CD4-positive, alpha-beta T cell treated with Interleukin-6 at 100 ng/mL for 8 hours (primary cell): ENCODE data around the gene NADK2.
"Not testable (repeated sequence)": the region's sequence is repeated elsewhere in the genome, so short reads cannot be mapped to it uniquely, and the experiment has no call there.

Experiments used
- DNase-seq: peaks from one replicate; pipeline ENCODE4 v3.0.0-alpha.2; 2020; ENCODE audit warnings: mixed read lengths, low spot score

NADK2 gene

GRCh38 chr5:36206913-36207312, 34.8 kb downstream of the NADK2 start:
- no peak for DNase-seq

GRCh38 chr5:36205329-36205728, 36.4 kb downstream of the NADK2 start:
- no peak for DNase-seq

- DNase-seq = no peak
Observed at GRCh38 chr5:36202521-36202961, 39.2 kb downstream of the NADK2 start.

- no peak for DNase-seq
Observed at GRCh38 chr5:36200513-36200912, 41.2 kb downstream of the NADK2 start.

GRCh38 chr5:36199620-36200019, 42.1 kb downstream of the NADK2 start:
- DNase-seq = no peak

GRCh38 chr5:36198783-36199182, 42.9 kb downstream of the NADK2 start:
- not testable (repeated sequence) for DNase-seq

GRCh38 chr5:36198281-36198680, 43.4 kb downstream of the NADK2 start:
- DNase-seq = no peak

GRCh38 chr5:36193746-36194145, 48.0 kb downstream of the NADK2 start:
- no peak for DNase-seq

GRCh38 chr5:36184408-36184807, 57.3 kb downstream of the NADK2 start:
- DNase-seq = not testable (repeated sequence)

GRCh38 chr5:36181774-36182173, 60.0 kb downstream of the NADK2 start:
- DNase-seq = no peak

GRCh38 chr5:36180556-36181350, 61.0 kb downstream of the NADK2 start:
- no peak for DNase-seq

GRCh38 chr5:36179950-36180349, 61.8 kb downstream of the NADK2 start:
- no peak for DNase-seq

- DNase-seq = no peak
Observed at GRCh38 chr5:36178524-36178890, 63.2 kb downstream of the NADK2 start.

- DNase-seq = no peak
Observed at GRCh38 chr5:36177715-36178523, 63.8 kb downstream of the NADK2 start.

- DNase-seq = no peak
Observed at GRCh38 chr5:36177154-36177553, 64.6 kb downstream of the NADK2 start.

- no peak for DNase-seq
Observed at GRCh38 chr5:36175043-36175442, 66.7 kb downstream of the NADK2 start.

GRCh38 chr5:36174119-36174518, 67.6 kb downstream of the NADK2 start:
- DNase-seq = no peak

- no peak for DNase-seq
Observed at GRCh38 chr5:36173426-36173825, 68.3 kb downstream of the NADK2 start.

- no peak for DNase-seq
Observed at GRCh38 chr5:36172599-36172998, 69.1 kb downstream of the NADK2 start.

GRCh38 chr5:36170832-36171424, 70.8 kb downstream of the NADK2 start:
- no peak for DNase-seq

GRCh38 chr5:36168737-36169136, 73.0 kb downstream of the NADK2 start:
- no peak for DNase-seq

- no peak for DNase-seq
Observed at GRCh38 chr5:36164461-36164860, 77.3 kb downstream of the NADK2 start.
